K562 (cell line): ENCODE results near the gene SCN4A. TPM values are rescaled to one million over a fixed set of nuclear protein-coding genes. Genes with fewer than 3 reads are reported as not detected.

Source experiments
- MGA ChIP-seq: fragments of 450-650 bp; IDR thresholded peaks from 2 replicates; pipeline ENCODE4 v1.6.1; 2016; ENCODE audit warnings: mild to moderate bottlenecking, moderate library complexity
- SAFB2 ChIP-seq: fragments of 200-400 bp; formaldehyde crosslinking; IDR thresholded peaks from 2 replicates; pipeline ENCODE4 v1.6.1; 2018; ENCODE audit warnings: borderline replicate concordance, low read length, low read depth, moderate library complexity; ENCODE audit not compliant: severe bottlenecking
- USF2 ChIP-seq: sonication (generic); formaldehyde crosslinking; IDR thresholded peaks from 2 replicates; pipeline ENCODE4 v1.5.0; 2020; ENCODE audit warnings: missing genetic modification reagents
- polyA plus RNA-seq, 8 experiments: library from polyadenylated mRNA; depleted of rRNA in 4 of 8; stranded (reverse) in 5 of 8; unstranded in 3 of 8; fragments of >200 nt; fragmentation: Nextera tagmentation in 2 of 8; fragmentation: Illumina TruSeq in 1 of 8; extraction: Ambion mirVana in 2 of 8; extraction: Trizol in 1 of 8; gene quantifications; 2 replicates each; pipeline versions ENCODE4 v1.2.1 to v1.2.3, GENCODE V29; 2011 to 2014; ENCODE audit warnings: inconsistent platforms in 1 of 8, missing spikeins in 1 of 8
- total RNA-seq, 7 experiments: library from RNA; depleted of rRNA in 6 of 7; stranded (reverse); fragments of >200 nt in 6 of 7; fragmentation: Illumina TruSeq in 2 of 7; extraction: Trizol in 2 of 7; gene quantifications; 2 replicates each; pipeline versions ENCODE4 v1.2.1 to v1.2.3, GENCODE V29; 2011 to 2021; ENCODE audit warnings: low replicate concordance in 1 of 7
- TF ChIP-seq, protein P1 (sequence below), 2 experiments: IDR thresholded peaks; 2 replicates each; pipeline ENCODE4 v1.6.1; 2011; ENCODE audit warnings: borderline replicate concordance in 1 of 2, control low read depth in 1 of 2, low read depth in 1 of 2, low read length in 1 of 2, mild to moderate bottlenecking in 1 of 2, mixed read lengths in 1 of 2, moderate library complexity in 1 of 2; ENCODE audit not compliant: insufficient read depth in 1 of 2, insufficient read length in 1 of 2, poor library complexity in 1 of 2, severe bottlenecking in 1 of 2; ENCODE audit errors: extremely low read depth in 1 of 2
- TF ChIP-seq, protein P2 (sequence below), 2 experiments: fragments of 450-650 bp in 1 of 2; sonication (generic) in 1 of 2; formaldehyde crosslinking in 1 of 2; IDR thresholded peaks in 1 of 2; conservative IDR thresholded peaks in 1 of 2; 2 replicates each; pipeline versions ENCODE4 v1.6.1 to v1.8.1; 2016 to 2023; ENCODE audit warnings: mild to moderate bottlenecking in 2 of 2, moderate library complexity in 2 of 2, inconsistent platforms in 1 of 2, missing genetic modification reagents in 1 of 2

The SCN4A gene
- total and polyA plus RNA-seq, 9 of the 15 experiments (the other 6 are each of a cell fraction or from before 2014, with no cell fraction given), result 0.29 to 2.6 (median 1.4) TPM

DNA sequence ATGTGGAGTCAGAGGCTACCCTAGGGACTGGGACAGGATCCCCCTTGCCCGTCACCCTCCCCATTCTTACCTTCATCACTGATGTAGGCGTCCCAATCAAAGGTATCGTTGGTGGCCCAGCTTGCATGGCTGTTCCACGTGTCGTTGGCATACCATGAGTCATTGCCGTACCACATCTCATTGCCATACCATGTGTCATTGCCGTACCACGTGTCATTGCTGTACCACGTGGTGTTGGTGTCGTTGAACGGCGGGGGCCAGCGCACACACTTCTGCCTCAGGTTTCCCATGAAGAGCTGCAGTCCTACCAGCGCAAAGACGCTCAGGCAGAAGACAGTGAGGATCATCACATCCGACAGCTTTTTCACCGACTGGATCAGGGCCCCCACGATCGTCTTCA is 4.8 kb downstream of the SCN4A start (continued):
- TF ChIP-seq, protein P1, sequence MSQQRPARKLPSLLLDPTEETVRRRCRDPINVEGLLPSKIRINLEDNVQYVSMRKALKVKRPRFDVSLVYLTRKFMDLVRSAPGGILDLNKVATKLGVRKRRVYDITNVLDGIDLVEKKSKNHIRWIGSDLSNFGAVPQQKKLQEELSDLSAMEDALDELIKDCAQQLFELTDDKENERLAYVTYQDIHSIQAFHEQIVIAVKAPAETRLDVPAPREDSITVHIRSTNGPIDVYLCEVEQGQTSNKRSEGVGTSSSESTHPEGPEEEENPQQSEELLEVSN (IDR thresholded peaks at IDR 0.05; ENCODE audit: borderline replicate concordance in 1 of 2, extremely low read depth in 1 of 2, insufficient read depth in 1 of 2, insufficient read length in 1 of 2, low read depth in 1 of 2, low read length in 1 of 2, poor library complexity in 1 of 2, severe bottlenecking in 1 of 2), result peak; percentile 42 to 74
- peak; percentile 78 for TF ChIP-seq USF2
- peak; percentile 88 for TF ChIP-seq MGA
- no peak for TF ChIP-seq SAFB2
- TF ChIP-seq, protein P2, sequence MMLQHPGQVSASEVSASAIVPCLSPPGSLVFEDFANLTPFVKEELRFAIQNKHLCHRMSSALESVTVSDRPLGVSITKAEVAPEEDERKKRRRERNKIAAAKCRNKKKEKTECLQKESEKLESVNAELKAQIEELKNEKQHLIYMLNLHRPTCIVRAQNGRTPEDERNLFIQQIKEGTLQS (IDR thresholded peaks at IDR 0.05), result peak; percentile 72
- TF ChIP-seq, protein P2 (CRISPR knock-in tag; conservative IDR thresholded peaks at IDR 0.05), result no peak
- TF ChIP-seq, all 486 proteins: peak for 17
